Stimulated activated CD4-positive, alpha-beta T cell treated with anti-CD3 and anti-CD28 coated beads, Interleukin-2, amount 100 ng/mL, for 4 hours (primary cell): ENCODE data around the gene EXOC4.
"Not testable (repeated sequence)": the region's sequence is repeated elsewhere in the genome, so short reads cannot be mapped to it uniquely, and the experiment has no call there.

ENCODE experiments used
- DNase-seq: peaks from one replicate; pipeline ENCODE4 v3.0.0-alpha.2; 2020; ENCODE audit warnings: low read depth

Gene EXOC4

DNA sequence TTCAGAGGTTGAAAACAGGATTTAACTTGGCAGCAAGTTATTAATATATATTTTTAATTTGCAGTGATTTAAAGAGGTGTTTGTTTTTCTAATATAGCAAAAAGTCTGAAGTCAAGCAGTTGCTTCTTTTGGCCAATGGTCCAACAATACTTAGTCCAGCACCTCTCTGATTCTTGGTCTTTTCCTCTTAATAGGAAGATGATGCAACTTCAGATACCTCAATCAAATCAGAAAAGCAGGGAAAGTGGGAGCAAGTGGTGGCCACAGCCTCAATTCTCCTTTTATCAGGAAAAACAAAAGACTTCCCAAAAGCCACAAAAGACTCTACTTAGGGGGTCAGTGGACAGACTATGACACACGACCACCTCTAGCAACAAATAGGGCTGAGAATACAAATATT, 740.7 kb downstream of the EXOC4 start:
- DNase-seq, result no peak

DNA sequence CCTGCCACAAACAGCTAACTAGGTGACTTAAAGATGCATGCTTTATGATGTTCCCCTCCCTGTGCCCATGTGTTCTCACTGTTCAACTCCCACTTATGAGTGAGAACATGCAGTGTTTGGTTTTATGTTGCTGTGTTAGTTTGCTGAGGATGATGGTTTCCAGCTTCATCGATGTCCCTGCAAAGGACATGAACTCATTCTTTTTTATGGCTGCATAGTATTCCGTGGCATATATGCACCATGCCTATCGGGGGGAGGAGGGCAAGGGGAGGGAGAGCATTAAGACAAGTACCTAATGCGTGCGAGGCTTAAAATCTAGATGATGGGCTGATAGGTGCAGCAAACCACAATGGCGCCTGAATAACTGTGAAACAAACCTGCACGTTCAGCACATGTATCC, 741.2 kb downstream of the EXOC4 start:
- not testable (repeated sequence) for DNase-seq

DNA sequence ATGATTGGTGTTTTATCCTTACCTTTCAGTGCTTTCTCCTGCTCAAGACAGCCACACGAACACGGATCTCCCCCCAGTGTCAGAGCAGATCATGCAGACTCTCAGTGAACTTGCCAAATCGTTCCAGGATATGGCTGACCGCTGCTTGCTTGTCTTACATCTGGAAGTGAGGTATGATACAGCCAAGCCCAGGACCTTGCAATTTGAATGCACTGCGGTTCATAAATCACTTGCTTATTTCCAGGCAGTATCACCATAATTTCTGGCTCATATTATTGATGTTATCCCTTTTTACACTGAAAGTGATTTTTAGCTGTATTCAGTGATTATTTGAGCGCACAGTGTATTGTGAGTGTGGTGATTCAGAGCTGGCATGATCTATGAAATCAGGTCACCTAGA, 744.6 kb downstream of the EXOC4 start:
- DNase-seq, result no peak

DNA sequence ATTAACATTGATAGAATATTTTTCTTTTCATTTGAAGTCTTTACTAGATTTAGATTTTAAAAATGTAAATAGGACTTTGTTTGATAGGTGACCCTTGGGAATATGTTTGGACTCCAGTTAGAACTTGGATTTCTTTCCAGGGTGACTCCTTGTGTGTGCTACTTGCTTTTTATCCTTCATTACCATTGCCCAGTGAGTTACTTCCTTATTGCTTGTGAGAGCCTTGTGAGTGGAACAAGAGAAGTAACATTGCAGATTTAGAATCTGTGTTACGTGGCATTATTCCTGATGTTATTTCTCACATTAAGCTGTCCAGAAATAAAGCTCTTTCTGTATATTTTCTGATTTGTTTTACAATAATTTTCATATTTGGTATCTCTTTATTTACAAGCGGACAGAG, 746.3 kb downstream of the EXOC4 start:
- DNase-seq, result no peak

DNA sequence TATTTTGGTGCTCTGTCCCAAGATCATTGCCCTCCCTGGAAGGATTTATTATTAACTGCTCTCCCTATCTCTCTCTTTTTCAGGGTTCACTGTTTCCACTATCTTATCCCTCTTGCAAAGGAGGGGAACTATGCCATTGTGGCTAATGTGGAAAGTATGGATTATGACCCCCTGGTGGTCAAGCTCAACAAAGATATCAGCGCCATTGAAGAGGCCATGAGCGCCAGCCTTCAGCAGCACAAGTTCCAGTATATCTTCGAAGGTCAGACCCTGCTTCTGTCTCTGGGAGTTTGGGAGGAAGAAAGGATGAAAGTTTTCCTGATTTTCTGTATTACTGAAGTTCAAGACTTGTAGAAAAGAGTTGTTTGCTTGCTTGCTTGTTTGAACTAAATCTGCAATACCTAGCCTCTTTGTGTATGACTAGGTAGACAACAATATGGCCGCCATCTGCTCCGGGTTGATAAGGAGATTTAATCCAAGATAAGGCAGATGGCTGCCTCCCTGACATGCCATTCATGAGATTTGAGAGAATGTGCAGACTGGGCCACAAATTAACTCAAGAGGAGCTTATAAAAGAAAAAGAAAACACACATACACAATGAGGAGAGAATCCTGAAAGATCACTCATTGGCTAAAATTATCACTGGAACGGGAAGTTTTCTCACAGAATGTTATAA, 752.1 kb downstream of the EXOC4 start:
- no peak for DNase-seq

DNA sequence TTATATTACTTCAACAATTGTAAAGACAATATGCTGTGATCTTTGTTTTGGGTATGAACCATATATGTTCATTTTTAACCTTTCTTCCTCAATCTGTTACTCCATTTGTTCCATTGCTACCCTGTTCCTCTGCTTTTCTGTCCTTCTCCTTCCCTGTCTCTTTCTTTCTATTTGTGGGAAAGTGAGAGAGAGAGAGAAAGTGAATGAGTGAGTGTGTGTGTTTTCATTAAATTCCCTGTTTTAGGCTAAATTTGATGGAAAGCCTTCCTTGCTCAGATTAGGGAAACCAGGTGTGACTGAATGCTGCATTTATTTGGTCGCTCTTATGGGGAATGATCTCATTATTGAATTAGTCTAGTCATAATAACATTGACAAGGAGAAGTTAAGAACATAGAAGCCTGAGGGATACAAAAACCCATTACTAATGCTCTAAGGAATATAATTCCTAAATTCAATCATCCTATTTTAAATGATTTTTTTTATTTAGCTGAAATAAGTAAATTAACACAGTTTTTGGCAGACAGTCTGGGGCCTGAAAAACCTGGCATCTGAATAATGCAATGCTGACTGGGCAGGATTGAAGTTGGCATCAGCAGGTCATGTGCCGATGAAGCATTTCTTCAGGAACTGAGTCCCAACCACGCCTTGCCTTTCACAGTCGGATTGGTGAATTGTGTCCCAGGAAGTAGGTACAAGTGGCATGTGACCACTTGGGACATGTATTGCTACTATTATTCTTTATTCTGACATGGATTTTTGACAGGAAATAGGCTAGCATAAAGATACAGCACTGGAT, 756.6 kb downstream of the EXOC4 start:
- DNase-seq, result no peak

DNA sequence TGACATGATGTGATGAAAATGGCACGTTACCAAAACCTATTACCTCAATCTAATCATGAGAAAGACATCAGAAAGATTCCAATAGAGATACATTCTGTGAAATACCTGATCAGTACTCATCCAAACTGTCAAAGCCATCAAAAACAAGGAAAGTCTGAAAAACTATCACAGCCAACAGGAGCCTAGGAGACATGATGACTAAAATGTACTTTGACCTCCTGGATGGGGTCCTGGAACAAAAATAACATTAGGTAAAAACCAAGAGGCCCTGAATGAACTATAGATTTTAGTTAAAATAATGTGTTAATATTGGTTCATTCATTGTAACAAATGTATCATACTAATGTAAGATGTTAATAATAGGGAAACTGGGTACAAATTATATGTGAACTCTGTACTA, 760.4 kb downstream of the EXOC4 start:
- no peak for DNase-seq

DNA sequence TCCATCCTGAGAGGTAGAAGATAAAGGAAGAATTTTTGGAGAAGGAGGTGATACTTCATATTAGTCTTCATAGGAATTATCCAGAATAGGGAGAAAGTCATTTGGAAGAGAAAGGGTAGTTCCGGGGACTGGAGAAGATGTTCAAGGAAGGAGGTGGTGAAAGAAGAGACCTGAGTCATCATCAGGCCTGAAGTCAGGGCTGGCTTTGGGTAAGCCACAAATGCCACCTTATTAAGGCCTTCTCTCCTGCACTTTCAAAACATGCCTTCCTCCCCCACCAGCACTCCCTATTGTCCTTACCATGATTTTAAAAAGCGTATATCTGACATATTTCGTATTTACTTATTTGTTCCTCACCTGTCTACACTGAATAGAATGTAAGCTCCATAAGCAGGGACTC, 762.1 kb downstream of the EXOC4 start:
- no peak for DNase-seq

DNA sequence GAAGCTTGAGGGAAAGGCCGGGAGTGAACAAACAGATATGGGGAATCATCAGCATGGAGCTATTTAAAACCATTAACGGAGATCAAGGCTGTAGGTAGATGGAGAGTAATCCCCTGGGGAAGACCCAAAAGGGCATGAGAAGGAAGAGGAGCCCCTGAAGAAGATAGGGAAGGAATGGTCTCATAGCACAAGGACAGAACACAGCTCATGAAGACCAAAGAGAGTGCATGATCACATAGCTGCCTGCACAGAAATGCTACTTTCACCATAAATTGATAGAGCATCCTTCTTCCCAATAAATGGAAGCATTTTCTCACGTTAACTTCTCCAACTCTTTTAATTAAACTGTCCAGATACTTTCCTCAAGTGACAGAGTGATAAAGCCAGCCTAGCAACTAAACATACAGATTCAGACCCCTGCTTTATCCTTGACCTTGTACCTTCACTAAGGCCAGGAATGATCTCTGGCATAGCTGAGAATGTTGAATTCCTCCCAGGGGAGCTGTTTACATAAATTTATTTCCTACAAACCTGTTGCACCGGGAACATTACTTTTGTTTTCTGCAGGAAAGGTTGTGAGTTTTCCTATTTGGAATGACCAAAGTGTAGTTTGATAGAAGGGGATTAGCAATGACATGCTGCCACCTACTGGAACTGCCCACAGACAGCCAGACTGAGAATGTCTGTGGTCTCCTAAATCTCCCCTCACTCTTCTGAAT, 763.5 kb downstream of the EXOC4 start:
- no peak for DNase-seq

DNA sequence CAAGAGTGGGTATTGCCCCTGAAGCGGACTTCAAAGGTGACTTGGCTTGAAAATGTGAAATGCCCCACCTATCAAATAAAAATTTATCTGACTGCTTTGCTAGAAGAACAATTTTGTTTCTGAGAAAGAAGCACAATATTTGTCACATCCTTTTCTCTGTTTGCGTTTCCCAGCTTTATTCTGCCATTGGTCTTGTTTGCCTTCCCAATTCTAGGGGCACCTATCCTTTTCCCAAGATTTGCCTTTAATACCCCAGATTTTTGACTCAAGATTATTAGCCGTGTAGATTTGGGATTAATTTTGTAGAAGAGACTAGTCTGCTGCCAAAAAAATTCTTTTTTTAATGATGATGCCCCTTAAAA, 764.0 kb downstream of the EXOC4 start:
- no peak for DNase-seq

DNA sequence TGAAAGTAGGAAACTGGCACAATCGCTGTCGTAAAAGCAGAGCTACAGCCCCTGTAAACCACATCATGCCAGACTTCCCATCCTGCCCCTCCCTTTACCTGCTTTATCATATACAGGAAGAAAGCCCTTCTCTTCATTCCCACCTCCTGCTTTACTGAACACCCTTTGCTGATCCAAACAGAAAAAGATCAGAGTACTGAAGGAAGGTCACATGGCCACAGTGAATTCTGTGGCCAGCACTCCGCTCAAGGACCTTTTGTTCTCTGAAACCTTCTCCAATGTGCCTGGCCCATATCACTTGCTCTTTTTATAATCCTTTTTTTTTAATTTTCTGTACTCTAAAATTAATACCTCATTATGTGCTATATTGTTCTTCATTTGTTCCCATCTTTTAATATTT, 765.4 kb downstream of the EXOC4 start:
- no peak for DNase-seq

DNA sequence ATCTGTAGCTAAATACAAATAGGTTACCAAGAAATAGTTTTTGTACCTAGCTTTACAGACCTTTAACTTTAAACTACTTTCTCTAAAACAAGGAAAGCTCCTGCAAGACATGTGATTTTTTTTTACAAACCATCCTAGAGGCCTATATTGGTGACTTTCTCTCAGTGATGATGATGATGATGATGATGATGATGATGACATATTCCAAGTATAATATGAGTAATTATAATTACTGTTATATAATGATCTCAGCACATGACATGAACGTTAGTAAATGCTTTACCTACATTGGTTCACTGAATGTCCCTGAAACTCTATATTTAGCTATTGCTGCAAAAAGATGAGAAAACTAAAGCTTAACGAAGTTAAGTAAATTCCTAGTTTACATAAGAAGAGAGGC, 766.4 kb downstream of the EXOC4 start:
- no peak for DNase-seq

DNA sequence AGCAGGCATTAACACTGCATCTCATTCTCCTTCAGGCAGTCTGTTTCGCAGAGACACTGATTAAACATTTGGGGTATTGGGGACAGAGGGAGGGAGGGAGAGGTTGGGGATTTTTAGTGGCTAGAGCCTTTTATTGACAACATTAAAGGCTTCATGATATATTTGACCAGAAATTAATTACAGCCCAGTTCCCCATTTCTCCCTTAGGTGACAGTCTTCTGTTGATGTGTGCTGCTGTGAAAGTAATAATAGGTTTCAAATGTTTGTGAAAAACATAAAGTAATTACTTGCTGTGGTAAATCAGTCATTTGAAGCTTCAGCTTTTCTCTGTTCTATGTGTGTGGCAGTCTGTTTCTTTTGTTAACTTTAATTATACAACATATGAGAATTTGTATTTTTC, 769.0 kb downstream of the EXOC4 start:
- DNase-seq, result no peak

DNA sequence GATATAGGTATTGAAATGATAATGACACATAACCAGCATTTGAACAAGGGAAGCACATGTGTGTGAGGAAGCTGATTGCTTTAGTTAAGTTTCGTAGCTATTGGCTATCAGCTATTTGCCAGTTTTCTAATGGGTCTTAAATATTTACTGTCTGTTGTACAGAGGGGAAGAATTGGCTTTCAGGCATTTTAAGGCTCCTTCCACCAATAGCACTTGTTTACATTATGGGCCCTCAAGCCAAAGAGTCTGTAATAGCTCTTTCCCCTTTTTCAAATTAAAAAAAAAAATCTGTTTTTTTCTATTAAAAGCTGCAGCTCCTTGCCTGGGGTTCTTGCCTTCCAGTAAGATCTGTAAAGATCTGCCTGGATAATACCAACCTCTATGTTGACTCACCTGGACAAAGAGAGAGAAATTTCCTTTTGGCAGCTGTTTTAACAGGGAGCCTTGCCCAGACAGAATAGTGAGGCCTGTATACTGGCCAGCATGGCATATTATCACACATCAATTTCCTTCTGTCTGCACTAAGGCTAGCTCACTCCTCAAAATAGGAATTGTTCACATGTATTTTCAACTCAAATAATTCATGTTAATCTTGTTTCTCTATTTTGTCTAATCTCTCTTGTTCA, 769.5 kb downstream of the EXOC4 start:
- DNase-seq, result no peak

DNA sequence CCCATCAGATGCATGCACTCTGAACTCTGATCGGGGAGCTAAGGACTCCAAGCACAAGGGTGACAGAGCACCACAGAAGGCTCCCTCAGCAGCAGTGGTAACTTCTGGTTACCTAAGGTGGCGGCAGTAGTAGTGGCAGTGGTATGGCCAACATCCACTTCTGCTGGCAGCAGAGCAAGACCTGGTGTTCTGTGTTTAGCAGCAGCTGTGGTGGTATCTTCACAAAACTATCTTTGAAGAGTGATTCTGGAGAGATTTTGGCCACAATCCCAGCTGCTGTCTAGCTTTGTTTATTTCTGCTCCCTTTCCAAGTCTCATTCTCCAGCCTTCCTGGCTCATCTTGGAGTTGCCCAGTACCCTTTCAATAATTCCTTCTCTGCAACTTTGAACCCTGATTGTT, 771.9 kb downstream of the EXOC4 start:
- no peak for DNase-seq

DNA sequence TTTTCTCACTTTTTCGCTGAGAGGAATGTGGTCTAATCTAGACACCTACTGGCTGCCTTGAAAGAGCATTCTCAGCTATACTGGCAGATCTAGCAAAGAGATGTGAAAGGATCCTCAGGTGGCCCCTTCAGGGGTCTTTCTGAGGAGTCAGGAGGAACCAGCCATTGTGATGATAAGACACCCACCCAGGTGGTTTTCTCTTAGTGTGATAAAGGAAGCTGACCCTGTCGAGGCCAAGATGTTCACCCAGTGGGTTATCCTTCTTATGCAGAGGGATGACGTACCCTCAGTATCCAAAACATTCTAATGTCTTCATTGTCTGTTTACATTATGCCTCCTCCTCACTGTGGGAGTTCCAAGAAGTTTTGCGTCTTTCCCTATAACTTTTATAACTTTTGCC, 776.0 kb downstream of the EXOC4 start:
- DNase-seq, result no peak

DNA sequence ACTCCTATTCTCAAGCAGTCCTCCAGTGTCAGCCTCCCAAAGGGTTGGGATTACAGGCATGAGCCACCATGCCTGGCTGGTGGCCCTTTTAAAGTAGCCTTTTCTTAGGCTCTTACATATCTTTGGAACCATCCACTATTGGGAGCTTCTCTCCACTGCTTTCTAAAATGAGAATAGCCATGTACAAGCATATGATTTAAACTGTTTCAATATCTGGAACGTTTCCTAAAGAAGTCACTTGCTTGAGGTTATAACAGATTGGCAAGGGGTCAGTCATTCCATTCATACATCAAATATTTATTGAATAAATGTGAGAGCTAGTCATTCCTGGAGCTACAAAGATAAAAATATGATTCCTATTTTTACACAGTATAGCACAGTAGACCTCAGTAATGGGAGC, 776.9 kb downstream of the EXOC4 start:
- DNase-seq, result no peak

DNA sequence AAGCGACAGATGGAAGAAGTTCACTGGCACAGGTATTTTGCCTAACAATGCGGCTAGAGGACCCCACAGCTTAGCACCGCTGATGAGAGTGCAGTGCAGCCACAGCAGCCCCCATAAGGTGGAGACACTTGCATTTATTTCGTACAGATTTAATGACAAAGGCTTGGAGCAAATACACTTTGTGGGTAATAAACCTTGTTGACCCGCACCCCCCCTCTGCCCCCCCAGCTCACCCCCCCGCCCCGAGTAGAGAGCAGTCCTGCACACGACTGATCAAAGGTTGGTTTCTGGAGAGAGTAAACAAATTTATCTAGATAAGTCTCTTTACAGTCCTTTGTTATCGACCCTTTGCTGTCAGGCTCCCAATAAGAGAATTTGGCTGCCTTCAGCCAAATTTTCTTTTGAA, 777.6 kb downstream of the EXOC4 start:
- DNase-seq, result no peak

DNA sequence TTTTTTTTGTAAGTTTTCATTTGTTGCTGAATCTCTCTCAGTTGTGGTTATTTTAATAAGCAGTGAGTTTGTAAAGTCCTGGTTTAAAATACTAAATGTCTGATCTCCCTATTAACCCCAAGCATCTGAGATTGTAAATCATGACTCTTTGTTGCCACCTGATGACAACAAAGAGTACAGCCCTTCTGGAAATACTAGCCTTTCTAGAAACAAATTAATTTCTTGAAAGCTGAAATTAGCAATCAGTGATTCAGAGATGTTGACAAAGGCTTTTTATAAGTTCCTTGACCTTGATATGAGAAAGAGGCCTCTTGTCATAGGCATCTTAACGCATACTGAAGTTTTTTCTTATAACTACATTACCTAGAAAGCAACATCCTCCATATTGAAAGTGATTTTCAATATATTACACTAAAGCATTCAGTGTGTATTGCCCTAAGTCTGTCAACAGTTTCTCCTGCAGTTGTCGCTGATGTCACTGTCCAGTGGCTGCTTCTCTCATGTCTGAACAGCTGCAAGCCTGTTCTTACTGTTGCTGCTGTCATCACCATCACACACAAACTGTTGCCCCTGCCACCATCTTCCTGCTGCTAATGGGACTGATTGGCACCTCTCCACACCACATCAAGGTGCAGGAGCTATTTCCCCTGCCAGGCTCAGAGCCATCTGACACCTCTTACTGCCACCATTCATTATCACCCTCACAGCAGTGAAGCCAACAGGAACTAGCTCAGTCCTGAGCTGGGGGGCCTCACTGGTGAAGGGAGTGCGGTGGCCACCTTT, 779.1 kb downstream of the EXOC4 start:
- DNase-seq, result no peak

DNA sequence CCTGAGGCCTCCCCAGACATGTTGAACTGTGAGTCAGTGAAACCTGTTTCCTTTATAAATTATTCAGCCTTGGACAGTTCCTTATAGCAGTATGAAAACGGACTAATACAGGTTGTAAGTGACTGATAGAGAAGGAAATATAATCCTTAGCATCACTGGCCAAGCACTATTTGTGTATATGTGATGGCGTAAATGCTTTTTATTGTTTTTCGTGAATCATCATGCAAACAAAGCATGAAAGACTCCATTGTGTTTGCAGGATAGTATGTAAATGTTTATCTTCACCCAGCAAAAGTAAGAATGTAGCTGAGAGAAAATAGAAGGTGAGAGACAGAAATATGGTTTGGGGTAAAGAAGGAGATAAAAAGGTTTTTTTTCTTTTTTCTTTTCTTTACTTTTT, 781.8 kb downstream of the EXOC4 start:
- DNase-seq, result no peak

DNA sequence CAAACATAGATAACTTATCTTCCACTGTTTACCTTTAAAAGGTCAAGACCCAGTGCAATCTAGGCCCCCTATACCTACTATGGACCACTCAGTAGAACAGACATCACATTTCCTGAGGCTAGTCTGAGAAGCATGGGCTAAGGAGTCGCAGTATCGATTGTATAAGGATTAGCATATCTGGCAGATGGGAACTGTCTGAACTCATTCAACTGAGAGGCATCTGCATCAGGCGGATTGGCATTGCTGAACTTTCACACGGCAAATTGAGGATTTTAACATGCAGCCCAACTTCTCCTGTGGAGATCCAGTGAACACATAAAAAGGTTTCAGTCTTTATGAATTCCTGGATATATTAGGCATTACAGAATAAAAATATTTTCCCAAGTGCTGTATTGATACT, 785.1 kb downstream of the EXOC4 start:
- no peak for DNase-seq

DNA sequence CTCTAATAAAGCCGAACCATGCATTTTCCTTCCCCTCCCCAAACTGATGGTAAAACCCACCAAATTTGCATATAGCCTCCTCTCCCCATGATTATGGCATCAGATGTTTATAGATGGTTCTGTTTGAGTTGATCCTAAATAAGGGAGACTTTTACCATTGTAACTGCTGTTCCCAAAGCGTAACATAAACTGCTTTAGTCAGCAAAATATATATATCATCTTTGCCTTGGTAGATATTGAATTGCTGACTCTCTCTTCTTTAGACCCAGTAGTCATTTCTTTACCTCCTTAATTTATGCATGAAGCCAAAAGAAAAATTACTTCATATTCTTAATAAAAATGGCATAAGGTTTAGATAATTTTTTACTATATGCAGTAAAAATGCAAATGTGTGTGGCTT, 788.1 kb downstream of the EXOC4 start:
- DNase-seq, result no peak
